ENCODE data around the gene IL1B.

The IL1B gene

DNA sequence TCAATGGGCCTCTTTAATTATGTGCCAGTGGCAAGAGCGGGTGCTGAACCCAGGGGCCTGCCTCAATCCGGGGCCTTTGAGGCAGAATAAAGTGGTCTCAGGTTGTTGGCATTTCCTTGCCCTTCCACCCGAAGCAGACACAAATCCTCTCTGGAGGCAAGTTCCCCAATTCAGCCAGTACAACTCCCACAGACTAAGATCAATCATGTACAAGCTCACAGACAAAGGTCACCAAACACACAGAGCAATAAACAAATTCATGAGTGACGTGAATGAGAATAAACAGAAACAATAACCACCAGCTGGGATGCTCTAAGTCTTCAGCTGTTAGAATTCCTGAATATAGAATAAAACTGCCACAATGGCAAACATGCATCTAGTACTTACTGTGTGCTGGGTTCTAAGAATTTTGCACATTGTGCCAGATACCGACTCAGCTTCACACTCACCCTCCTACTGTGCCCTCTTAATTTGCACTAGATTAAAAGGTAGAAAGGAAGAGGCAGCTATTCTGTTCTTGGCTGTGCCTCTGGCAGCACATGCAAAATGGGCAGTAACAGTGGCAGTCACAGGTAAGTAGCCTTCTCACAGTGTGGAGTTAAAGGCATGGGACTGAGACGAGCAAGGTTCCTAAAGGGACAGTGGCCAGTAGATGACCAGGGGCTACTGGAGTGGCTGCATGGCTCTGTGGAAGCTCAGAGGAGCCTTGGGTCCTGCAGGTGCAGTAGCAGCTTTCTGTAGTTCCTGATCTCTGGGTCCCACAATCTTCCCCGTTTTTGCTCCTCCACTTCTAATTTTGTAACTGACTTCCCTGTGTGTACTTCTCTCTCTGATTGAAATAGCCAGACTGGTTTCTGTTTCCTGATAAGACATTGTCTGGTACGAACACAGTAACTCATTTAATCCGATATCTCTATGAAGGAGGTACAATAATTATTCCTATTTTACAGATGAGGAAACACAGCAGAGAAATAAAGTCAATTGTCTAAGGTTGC lies 34.6 kb upstream of the IL1B start:
- Histone ChIP-seq H3K79me1 (replicated peaks; ENCODE audit: low read length, poor library complexity, severe bottlenecking) (no peaks in the 10 kb centered on the region), H3K27ac (ENCODE audit: low read length, poor library complexity, severe bottlenecking) (no peak overlapping the region), H2AFZ (ENCODE audit: low read depth, low read length) (no peak overlapping the region), H3K4me3 (ENCODE audit: insufficient read depth in 1 of 2, low read depth in 1 of 2, low read length in 2 of 2) (no peak overlapping the region), H3K27me3 (ENCODE audit: control insufficient read depth in 1 of 2, insufficient read depth in 1 of 2, low read length in 2 of 2) (peaks cover 0 to 3% of the 10 kb centered on the region in 2 experiments), H2BK12ac (ENCODE audit: low read length in 2 of 2) (peak overlapping the region in 1 of 2 experiments; percentile 12), H4K8ac (ENCODE audit: low read length) (peak overlapping the region; percentile 27), H4K91ac (ENCODE audit: low read length) (peak overlapping the region; percentile 34), H2BK120ac (ENCODE audit: low read depth, low read length) (no peak overlapping the region), H3K4me2 (ENCODE audit: low read length, poor library complexity, severe bottlenecking) (no peak overlapping the region), H3K23ac (ENCODE audit: low read length in 2 of 2) (no peak overlapping the region), H3K18ac (ENCODE audit: low read depth in 1 of 2, low read length in 2 of 2) (no peak overlapping the region), H3K4ac (ENCODE audit: low read depth in 1 of 2, low read length in 2 of 2) (no peak overlapping the region), H3K9me3 (ENCODE audit: control insufficient read depth, low read length) (no peaks in the 10 kb centered on the region), H3K4me1 (ENCODE audit: control insufficient read depth, insufficient read depth, low read depth, low read length) (peaks cover 2% of the 10 kb centered on the region), H3K9ac (ENCODE audit: low read length) (no peak overlapping the region), H2BK5ac (ENCODE audit: low read depth, low read length, poor library complexity, severe bottlenecking) (no peak overlapping the region), H2AK5ac (ENCODE audit: low read length, severe bottlenecking) (no peak overlapping the region), H2BK15ac (ENCODE audit: low read depth, poor library complexity, severe bottlenecking) (no peak overlapping the region), H3K14ac (ENCODE audit: low read length in 2 of 2) (no peak overlapping the region), H3K36me3 (ENCODE audit: control insufficient read depth in 1 of 2, insufficient read depth in 2 of 2, low read depth in 1 of 2, low read length in 2 of 2) (no peaks in the 10 kb centered on the region)
- WGBS: 58% methylated on average over 6 of the region's 9 CpGs
- peak; percentile 57 for DNase-seq

DNA sequence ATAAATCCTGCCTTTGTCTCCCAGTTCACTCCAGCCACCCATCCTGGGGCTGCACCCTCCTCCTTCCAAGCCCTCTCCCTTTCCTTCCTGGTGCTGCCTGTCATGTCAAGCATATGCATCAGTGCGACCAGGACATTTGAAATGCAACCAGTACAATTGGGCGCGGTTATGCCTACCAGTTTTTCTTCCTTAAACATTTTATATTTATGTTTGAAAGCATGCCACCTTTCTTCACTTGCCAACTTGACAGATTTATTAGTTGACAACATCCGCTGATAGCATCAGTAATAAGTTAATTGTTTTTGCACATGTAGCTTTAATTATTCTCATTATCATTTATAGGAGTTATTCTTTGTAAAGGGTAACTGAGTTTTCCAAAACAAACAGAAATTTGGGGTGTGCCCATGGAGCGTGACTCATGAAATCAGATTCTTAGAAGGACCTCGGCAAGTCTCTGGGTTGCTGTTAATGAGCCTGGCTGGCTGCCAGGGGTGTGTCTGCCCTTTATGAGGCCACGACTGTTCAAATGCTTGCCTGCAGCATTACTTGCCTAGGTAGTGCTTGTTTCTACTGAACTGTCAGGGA lies 32.8 kb upstream of the IL1B start:
- Histone ChIP-seq H3K27ac (ENCODE audit: low read length, poor library complexity, severe bottlenecking) (no peak overlapping the region), H3K14ac (ENCODE audit: low read length in 2 of 2) (no peak overlapping the region), H3K18ac (ENCODE audit: low read depth in 1 of 2, low read length in 2 of 2) (no peak overlapping the region), H3K27me3 (ENCODE audit: control insufficient read depth in 1 of 2, insufficient read depth in 1 of 2, low read length in 2 of 2) (peaks cover 0 to 3% of the 10 kb centered on the region in 2 experiments), H3K23ac (ENCODE audit: low read length in 2 of 2) (no peak overlapping the region), H2BK12ac (ENCODE audit: low read length in 2 of 2) (no peak overlapping the region), H3K4me2 (ENCODE audit: low read length, poor library complexity, severe bottlenecking) (no peak overlapping the region), H2AK5ac (ENCODE audit: low read length, severe bottlenecking) (no peak overlapping the region), H3K9me3 (ENCODE audit: control insufficient read depth, low read length) (peaks cover 7% of the 10 kb centered on the region), H4K91ac (ENCODE audit: low read length) (no peak overlapping the region), H3K4ac (ENCODE audit: low read depth in 1 of 2, low read length in 2 of 2) (no peak overlapping the region), H3K36me3 (ENCODE audit: control insufficient read depth in 1 of 2, insufficient read depth in 2 of 2, low read depth in 1 of 2, low read length in 2 of 2) (no peaks in the 10 kb centered on the region), H3K79me1 (replicated peaks; ENCODE audit: low read length, poor library complexity, severe bottlenecking) (no peaks in the 10 kb centered on the region), H4K8ac (ENCODE audit: low read length) (no peak overlapping the region), H2BK5ac (ENCODE audit: low read depth, low read length, poor library complexity, severe bottlenecking) (no peak overlapping the region), H2BK15ac (ENCODE audit: low read depth, poor library complexity, severe bottlenecking) (no peak overlapping the region), H3K9ac (ENCODE audit: low read length) (no peak overlapping the region), H3K4me1 (ENCODE audit: control insufficient read depth, insufficient read depth, low read depth, low read length) (peaks cover 2% of the 10 kb centered on the region), H2BK120ac (ENCODE audit: low read depth, low read length) (no peak overlapping the region), H2AFZ (ENCODE audit: low read depth, low read length) (no peak overlapping the region), H3K4me3 (ENCODE audit: insufficient read depth in 1 of 2, low read depth in 1 of 2, low read length in 2 of 2) (no peak overlapping the region)
- DNase-seq: peak; percentile 45
- WGBS: 62% methylated on average over 5 of the region's 7 CpGs

DNA sequence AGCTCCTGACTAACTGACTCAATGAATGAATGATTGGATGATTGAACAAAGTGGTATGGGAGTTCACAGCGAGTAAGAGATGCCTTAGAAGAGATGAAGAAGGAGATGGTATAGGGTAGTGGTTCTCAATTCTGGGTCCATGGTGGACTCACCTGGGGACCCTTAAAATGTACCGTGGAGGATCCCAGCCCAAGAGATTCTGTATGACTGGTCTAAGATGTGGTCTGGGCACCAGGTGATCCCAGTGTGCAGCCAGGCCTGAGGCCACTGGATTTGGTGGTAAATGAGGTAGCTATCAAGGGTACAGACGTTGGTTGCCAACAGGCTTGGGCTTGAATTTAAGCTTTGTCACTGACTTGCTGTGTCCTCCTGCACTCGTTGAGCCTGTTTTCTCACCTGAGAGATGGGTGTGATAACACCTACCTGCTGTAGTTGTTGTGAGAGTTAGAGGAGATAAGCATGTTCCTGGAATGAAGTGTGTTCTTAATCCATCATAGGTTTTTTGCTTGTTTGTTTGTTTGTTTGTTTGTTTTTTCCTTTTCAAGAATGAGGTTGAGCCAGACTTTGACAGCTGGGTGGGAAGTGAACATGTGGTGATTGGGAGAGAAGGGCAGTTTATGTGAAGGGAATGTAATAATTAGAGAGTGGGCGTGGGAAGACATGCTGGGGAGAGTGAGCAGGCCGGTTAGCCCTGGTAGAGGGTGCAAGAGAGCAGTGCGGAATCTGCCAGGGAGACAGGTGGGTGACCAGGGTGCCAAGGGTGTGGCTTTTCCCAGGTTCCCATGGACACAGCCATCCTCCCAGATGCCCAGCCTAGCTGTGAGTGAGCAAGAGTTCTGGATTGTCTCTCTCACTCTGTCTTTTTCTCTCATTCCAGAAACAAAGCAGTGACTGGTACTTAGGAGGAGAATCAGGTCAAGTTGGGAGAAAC lies 31.4 kb upstream of the IL1B start:
- Histone ChIP-seq H2AK5ac (ENCODE audit: low read length, severe bottlenecking) (no peak overlapping the region), H3K9me3 (ENCODE audit: control insufficient read depth, low read length) (peaks cover 13% of the 10 kb centered on the region), H4K8ac (ENCODE audit: low read length) (no peak overlapping the region), H3K18ac (ENCODE audit: low read depth in 1 of 2, low read length in 2 of 2) (peak overlapping the region in 1 of 2 experiments; percentile 34), H3K9ac (ENCODE audit: low read length) (no peak overlapping the region), H2BK15ac (ENCODE audit: low read depth, poor library complexity, severe bottlenecking) (no peak overlapping the region), H2AFZ (ENCODE audit: low read depth, low read length) (no peak overlapping the region), H3K14ac (ENCODE audit: low read length in 2 of 2) (peak overlapping the region in 1 of 2 experiments; percentile 81), H2BK12ac (ENCODE audit: low read length in 2 of 2) (peak overlapping the region in 1 of 2 experiments; percentile 69), H2BK5ac (ENCODE audit: low read depth, low read length, poor library complexity, severe bottlenecking) (no peak overlapping the region), H3K27me3 (ENCODE audit: control insufficient read depth in 1 of 2, insufficient read depth in 1 of 2, low read length in 2 of 2) (peaks cover 0 to 3% of the 10 kb centered on the region in 2 experiments), H3K4ac (ENCODE audit: low read depth in 1 of 2, low read length in 2 of 2) (no peak overlapping the region), H3K79me1 (replicated peaks; ENCODE audit: low read length, poor library complexity, severe bottlenecking) (no peaks in the 10 kb centered on the region), H3K4me1 (ENCODE audit: control insufficient read depth, insufficient read depth, low read depth, low read length) (peaks cover 2% of the 10 kb centered on the region), H3K27ac (ENCODE audit: low read length, poor library complexity, severe bottlenecking) (no peak overlapping the region), H3K36me3 (ENCODE audit: control insufficient read depth in 1 of 2, insufficient read depth in 2 of 2, low read depth in 1 of 2, low read length in 2 of 2) (no peaks in the 10 kb centered on the region), H2BK120ac (ENCODE audit: low read depth, low read length) (no peak overlapping the region), H3K4me3 (ENCODE audit: insufficient read depth in 1 of 2, low read depth in 1 of 2, low read length in 2 of 2) (no peak overlapping the region), H4K91ac (ENCODE audit: low read length) (no peak overlapping the region), H3K23ac (ENCODE audit: low read length in 2 of 2) (no peak overlapping the region), H3K4me2 (ENCODE audit: low read length, poor library complexity, severe bottlenecking) (peak overlapping the region; percentile 13)
- DNase-seq: no peak
- 81% methylated on average over 6 of the region's 7 CpGs for WGBS

Measured in mesenchymal stem cell (in vitro differentiated cells and primary cell).